Liver (tissue), 3 donors: ENCODE results near the gene DHX35.

Source experiments
- SP1 ChIP-seq: IDR thresholded peaks from 2 replicates; pipeline ENCODE4 v1.6.1; 2018; ENCODE audit warnings: antibody characterized with exemption, mild to moderate bottlenecking
- TF ChIP-seq, protein P1 (sequence below): fragments of 150-350 bp; IDR thresholded peaks from 2 replicates; pipeline ENCODE4 v1.5.1; 2017; ENCODE audit warnings: improper control_type of control experiment, low read depth, low read length; ENCODE audit not compliant: missing input control
- donor health status: healthy.
- donor health status: healthy.

DNA sequence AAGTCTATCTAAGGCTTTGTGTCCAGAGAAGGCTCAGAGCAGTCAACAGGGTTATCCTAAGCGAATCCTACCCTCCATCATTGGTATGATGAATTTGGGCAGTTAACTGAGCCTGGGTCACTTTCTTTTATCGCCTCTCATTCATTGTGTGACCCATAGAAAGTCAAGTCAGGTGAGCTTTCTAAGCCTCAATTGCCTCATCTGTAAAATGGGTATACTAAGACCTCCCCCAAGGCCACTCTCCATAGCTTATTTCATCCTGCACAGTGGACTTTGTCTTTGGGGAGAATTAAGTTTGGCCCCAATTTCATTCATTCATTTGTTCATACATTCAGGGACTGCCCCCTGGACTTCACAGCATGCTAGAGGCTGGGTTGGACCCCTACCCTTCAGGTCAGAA is 110.5 kb downstream of the DHX35 start:
- TF ChIP-seq, protein P1, sequence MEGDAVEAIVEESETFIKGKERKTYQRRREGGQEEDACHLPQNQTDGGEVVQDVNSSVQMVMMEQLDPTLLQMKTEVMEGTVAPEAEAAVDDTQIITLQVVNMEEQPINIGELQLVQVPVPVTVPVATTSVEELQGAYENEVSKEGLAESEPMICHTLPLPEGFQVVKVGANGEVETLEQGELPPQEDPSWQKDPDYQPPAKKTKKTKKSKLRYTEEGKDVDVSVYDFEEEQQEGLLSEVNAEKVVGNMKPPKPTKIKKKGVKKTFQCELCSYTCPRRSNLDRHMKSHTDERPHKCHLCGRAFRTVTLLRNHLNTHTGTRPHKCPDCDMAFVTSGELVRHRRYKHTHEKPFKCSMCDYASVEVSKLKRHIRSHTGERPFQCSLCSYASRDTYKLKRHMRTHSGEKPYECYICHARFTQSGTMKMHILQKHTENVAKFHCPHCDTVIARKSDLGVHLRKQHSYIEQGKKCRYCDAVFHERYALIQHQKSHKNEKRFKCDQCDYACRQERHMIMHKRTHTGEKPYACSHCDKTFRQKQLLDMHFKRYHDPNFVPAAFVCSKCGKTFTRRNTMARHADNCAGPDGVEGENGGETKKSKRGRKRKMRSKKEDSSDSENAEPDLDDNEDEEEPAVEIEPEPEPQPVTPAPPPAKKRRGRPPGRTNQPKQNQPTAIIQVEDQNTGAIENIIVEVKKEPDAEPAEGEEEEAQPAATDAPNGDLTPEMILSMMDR: no peak
- no peak for TF ChIP-seq SP1
